GM21526 (cell line): Measurements from ENCODE around the gene ST3GAL4.

ENCODE experiments used
- ATAC-seq: cut with Tn5 transposase; IDR thresholded peaks from one replicate; pipeline ENCODE4 v1.9.1; 2021; ENCODE audit warnings: moderate library complexity; ENCODE audit not compliant: unreplicated experiment, low FRiP score

Gene ST3GAL4

DNA sequence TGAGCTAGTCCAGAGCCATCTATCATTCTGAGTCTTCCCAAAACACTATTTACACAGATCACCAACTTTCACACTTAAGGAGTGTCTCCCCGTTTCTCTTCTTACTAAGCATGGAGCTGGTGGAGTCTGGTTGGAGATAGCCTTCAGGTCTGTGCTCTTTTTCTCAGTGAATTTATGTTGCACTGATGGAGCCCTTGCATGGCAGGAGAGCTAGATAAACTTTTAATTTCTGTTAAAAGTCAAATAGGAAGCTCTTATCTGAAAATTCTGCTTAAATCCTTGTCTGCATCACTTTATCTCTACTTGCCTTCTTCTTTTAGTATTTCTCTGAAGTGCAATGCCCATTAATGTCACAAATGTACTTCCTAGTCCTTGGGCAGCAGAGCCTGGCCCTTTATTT is 63.4 kb downstream of the ST3GAL4 start:
- no peak for ATAC-seq

DNA sequence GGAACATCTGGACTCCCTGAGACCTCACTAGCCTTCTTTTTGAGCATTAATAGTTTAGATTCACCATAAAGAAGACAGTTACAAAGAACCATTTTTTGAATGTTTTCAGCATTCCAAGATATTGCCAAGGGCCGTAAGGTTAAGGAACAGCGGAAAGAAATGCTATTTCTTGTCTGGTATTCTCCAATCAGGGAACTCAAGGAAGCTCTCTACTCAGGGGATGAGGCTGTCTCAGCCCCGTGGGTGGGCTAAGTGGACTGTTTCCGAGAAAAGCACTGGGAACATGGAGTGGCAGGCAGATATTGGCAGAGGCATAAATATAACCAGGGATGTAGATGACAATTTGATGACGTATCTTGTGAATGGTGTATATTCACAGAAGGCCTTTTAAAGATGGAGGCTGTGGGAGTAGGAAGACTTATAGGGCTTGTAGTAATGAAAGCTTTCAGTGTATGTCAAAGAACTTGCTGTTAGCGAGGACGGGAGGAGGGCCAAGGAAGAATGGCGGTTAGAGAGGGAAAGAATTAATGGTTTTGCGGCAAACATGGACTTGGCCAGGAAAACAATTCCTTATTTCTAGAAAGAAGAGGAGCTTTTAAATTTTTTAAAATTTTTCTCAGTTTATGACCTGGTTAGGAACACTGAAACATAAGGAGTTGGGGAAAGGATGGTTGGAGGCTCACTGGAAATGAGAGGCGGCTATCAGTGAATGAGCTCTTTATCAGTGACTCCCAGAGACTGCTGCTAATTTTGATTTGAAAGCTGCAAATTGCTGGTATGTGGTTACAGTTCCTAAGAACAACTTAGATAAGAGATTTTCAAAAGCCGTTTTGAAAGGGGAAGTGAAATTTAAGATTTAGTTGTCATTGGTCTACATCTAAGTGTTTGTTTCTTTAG is 64.6 kb downstream of the ST3GAL4 start:
- peak; percentile 78 for ATAC-seq

GRCh38 chr11:126420698-126421256 is 65.3 kb downstream of the ST3GAL4 start:
- no peak for ATAC-seq

DNA sequence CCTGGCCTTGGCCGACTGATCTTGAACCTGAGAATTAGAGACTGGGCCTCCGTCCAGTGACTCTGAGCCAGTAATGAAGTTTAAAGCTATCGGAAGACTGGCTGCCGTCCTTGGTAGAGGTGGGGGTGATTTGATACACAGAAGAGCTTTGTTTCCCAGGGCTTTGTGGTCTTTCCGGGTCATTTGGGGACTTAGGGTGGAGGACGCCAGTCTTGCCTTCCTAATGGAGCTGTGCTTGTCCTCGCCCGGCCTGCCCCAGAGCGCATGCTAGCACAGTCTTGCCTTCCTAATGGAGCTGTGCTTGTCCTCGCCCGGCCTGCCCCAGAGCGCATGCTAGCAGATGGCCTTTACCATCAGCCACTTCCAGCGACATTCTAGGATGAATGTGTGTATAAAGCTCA is 65.8 kb downstream of the ST3GAL4 start:
- no peak for ATAC-seq

DNA sequence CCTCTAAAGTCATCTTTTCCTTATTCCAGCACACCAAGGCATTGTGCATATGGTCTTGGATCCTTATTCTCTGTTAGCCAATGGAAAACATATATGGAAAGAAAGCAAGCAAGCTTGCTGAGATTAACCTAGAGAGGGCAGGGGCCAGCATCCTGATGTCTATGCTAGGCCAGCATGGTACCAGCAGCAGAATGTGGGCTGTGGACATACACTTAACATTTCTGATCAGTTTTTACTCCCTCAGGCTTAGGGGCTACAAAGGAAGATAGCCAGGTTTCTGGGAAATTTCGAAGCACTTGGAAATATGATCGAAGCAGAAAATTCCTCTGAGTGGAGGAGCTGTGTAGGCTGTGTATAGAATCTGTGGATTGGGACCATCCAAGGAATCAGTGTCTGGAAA is 67.0 kb downstream of the ST3GAL4 start:
- ATAC-seq, result no peak

GRCh38 chr11:126423154-126423553 is 67.7 kb downstream of the ST3GAL4 start:
- no peak for ATAC-seq

DNA sequence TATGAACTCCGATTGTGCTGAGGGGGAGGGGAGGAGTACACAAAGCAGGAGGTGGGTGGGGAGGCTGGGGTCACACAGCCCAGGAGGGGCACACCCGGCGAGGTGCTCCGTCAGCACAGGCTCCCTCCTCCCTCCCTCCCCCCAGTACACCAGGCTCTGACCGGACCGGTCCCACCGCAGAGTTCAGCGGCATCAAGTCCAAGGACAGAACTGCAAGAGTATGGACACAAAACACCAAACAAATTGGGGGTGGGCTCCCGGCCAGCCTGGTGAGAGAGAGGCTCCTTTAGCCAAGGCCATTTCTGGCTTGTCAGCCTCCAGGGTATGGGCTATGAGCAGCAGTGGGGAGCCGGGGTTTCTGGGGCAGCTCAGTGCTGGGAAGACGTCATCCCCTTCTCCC is 68.3 kb downstream of the ST3GAL4 start:
- ATAC-seq, result no peak

- no peak for ATAC-seq
Measured at GRCh38 chr11:126424471-126425039, 69.1 kb downstream of the ST3GAL4 start.

GRCh38 chr11:126426106-126426505 is 70.6 kb downstream of the ST3GAL4 start:
- no peak for ATAC-seq

DNA sequence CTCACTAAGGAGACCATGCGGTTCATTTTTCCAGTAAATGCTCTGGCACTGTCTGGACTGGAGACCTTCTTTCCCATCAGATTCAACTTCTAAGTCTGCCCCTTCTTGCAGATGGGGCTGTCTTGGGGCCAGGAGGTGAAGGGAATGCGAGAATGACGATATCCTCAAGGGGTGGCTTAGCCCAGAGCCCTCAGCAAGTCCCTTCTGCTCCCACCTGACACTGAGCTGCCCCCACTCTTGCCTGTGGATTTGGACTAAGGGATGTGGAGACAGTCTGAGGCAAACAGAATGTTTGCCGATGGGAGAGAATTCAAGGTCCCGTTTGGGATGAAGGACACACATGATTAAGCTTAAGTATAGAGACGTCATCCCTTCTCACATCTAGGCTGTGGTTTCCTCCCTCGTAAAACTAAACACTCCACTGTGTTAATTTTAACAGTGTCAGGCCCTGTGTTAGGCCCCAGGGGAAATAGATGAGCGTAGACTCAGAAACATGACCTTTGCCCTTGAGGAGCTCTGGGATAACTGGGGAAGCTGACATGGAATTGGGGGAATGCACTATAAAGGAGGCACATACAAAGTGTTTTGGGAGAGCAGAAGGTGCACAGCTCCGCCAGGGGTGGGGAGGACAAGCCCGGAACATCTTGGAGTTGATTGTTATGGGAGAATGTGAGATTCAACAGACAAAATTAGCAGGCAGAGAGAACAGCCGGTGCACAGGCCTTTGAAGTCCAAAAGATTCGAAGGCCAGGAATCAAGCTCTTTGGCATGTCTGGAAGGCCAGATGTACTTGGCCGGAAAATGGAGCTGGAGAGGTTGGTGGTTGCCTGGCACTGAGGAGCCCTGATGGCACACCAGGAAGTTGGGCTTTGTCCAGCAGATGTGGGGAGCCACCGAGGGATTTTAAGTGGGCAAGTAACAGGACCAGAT is 71.6 kb downstream of the ST3GAL4 start:
- ATAC-seq, result peak; percentile 52

- no peak for ATAC-seq
Measured at GRCh38 chr11:126430581-126431335, 75.3 kb downstream of the ST3GAL4 start.

DNA sequence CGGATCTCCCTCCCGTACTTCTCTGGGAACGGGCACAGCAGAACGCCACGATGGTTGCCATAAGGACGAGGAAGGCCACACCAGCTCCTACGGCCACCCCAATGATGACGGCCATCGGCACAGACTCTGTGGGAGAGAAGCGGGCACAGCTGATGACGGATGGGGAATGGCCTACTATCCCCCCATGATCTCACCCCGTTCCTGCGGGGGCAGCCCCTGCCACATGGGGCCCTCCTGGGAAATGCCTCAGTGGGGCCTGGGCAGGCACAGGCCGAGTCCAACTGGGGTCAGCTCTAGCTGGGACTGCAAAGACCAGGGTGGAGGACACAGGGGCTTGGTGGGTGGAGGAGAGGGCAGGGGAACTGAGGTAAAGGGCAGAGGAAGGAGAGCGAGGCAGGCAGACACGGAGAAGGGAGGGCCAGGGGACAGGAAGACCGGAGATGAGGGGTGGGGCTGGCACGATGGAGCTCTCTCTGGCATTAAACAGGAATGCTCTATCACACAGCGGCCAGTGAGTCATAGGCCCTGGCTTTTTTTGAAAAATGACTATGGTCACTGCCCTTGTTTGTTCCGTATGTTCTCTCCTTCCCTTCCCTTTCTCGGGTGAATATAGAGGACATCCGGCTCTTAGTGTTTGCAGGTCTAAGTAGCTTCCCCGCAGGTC is 76.0 kb downstream of the ST3GAL4 start:
- no peak for ATAC-seq

DNA sequence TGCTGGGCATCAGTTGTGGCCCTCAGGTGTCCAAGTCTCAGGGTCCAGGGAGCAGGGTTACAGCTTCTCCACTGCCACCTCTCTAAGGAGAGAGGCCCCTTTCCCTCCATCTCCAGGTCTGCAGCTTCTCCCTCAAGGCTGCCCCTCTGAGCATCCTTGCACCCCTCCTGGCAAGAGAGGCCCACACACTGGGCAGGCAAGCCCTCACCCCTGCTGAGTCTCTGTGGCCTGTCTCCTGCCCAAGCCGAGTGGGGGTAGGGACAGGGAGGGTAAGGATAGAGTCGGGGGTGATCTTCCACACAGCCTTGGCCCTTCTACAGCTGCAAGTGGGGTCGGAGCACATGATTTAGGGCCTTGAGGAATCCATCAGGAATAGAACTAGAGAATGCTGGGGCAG is 76.6 kb downstream of the ST3GAL4 start:
- ATAC-seq, result no peak

DNA sequence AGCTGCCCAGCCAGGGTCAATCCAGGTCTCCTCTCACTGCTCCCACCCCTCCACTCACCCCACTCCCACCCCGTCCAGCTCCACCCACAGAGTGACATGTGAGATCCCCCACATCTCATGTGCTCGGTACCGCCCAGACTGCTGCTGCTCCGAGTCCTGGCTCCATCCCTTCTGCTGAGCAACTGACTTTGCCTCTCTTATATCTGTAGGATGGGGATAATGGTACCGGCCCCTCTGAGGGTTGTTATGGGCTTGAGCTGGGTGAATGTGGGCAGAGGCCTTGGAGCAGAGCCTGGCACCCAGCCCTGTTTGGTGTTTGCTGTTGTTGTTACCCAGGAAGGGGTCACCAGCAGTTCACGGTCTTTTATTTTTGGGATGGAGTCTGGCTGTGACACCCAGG is 77.0 kb downstream of the ST3GAL4 start:
- ATAC-seq, result no peak

DNA sequence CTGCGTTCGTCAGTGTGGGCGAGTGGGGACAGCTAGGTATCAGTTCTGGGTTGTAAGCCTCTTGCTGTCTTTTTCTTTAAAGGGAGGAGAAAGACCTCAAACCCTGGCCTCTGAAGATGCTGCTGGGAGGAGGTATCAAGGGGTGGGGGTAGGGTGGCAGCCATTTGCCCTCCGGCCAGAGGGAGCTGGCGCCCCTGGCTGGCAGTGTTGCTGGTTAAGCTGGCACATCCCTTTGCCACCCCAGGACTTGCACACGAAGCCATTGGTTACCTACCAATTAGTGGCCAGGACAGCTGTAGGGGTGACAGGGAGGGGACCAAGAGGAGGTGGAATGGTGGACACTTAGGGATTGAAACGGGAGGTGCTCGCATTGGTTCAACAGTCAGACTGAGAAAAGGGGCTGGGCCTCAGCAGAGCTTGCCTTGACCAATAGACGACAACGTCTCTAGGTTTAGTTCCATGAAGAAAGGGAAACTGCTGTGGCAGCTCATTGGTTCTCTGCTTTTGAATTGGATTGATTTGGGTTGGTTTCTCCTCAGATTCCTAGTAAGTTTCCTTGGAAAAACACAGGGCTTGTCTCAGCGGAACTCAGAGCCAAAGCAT is 77.9 kb downstream of the ST3GAL4 start:
- no peak for ATAC-seq

- ATAC-seq, result no peak
Measured at GRCh38 chr11:126433989-126434949, 78.8 kb downstream of the ST3GAL4 start.

DNA sequence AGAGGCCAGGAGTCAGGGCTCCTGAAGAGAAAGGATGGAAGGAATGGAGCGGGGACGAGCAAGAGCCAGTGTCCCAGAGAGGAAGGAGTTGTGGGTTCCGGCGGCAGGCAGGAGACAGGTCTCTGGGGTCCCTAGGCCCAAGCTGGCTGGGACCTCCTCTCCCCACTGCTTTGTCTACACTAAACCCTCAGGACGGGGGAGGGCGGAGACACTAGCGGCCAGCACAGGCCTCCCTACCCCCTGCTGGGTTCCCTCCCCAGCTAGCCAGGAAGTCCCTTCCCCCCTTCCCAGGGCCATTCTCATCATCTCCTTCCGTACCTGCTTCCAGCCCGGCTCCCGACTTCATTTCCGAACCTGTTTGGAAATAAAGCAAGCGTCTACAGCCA is 79.5 kb downstream of the ST3GAL4 start:
- no peak for ATAC-seq

GRCh38 chr11:126436209-126436755 is 80.8 kb downstream of the ST3GAL4 start:
- ATAC-seq, result no peak
